IPS DF 4.7 (cell line): ENCODE results near the gene KLRC1.
"Not testable (repeated sequence)": the region's sequence is repeated elsewhere in the genome, so short reads cannot be mapped to it uniquely, and the experiment has no call there.

Experiments used
- DNase-seq: peaks from one replicate; pipeline ENCODE4 v3.0.0-alpha.2; 2013; ENCODE audit warnings: low spot score; ENCODE audit errors: extremely low read depth

The KLRC1 gene

GRCh38 chr12:10422159-10422558 lies 31.0 kb downstream of the KLRC1 start:
- DNase-seq = not testable (repeated sequence)

- not testable (repeated sequence) for DNase-seq
These were observed 32.8 kb downstream of the KLRC1 start, which contains the start of gene KLRC3 for GRCh38 chr12:10420334-10420733. Gene KLRC3, minus strand, starts transcription at chr12:10420595. Its CDS starts 45 bp downstream, at chr12:10420550.

- DNase-seq = no peak
These were observed 43.8 kb downstream of the KLRC1 start, which contains the start of gene KLRC4 for GRCh38 chr12:10409392-10409791. Gene KLRC4, minus strand, starts transcription at chr12:10409757. Its CDS starts 182 bp downstream, at chr12:10409575.

GRCh38 chr12:10408842-10409241 lies 44.3 kb downstream of the KLRC1 start:
- no peak for DNase-seq

- DNase-seq = no peak
These were observed 46.5 kb downstream of the KLRC1 start for GRCh38 chr12:10406725-10407124.

- DNase-seq = no peak
These were observed 47.9 kb downstream of the KLRC1 start for GRCh38 chr12:10405294-10405693.

- no peak for DNase-seq
These were observed 48.4 kb downstream of the KLRC1 start for GRCh38 chr12:10404798-10405197.

GRCh38 chr12:10400829-10401228 lies 52.3 kb downstream of the KLRC1 start:
- no peak for DNase-seq

- DNase-seq = no peak
These were observed 55.0 kb downstream of the KLRC1 start for GRCh38 chr12:10398168-10398567.

- DNase-seq = no peak
These were observed 55.9 kb downstream of the KLRC1 start for GRCh38 chr12:10397296-10397695.

GRCh38 chr12:10396176-10396575 lies 57.0 kb downstream of the KLRC1 start:
- DNase-seq = not testable (repeated sequence)
